ENCODE measurements around the gene OSBPL1A. TPM values are rescaled to one million over a fixed set of nuclear protein-coding genes. Genes with fewer than 3 reads are reported as not detected.

The OSBPL1A gene
- polyA plus RNA-seq (2012; ENCODE audit: insufficient read depth, insufficient read length) = 25.6 TPM

- peak within 1 kb of the TSS; percentile 65 for H3K4me3 ChIP-seq (ENCODE audit: low read length)
- peak; percentile 63 for DNase-seq (ENCODE audit: low read depth, low spot score)
Measured at GRCh38 chr18:24397694-24398368, at the start of gene OSBPL1A. OSBPL1A (minus strand) TSS chr18:24397824; CDS start chr18:24377533, 20,291 bp downstream.

- DNase-seq (ENCODE audit: low read depth, low spot score) = no peak
- H3K4me3 ChIP-seq (ENCODE audit: low read length) = no peak overlapping the region
Measured at GRCh38 chr18:24446953-24447538, 49.4 kb upstream of the OSBPL1A start.

- H3K4me3 ChIP-seq (ENCODE audit: low read length) = no peak overlapping the region
- no peak for DNase-seq (ENCODE audit: low read depth, low spot score)
Measured at GRCh38 chr18:24446453-24446852, 48.8 kb upstream of the OSBPL1A start.

GRCh38 chr18:24443870-24444269, 46.2 kb upstream of the OSBPL1A start:
- DNase-seq (ENCODE audit: low read depth, low spot score) = no peak
- H3K4me3 ChIP-seq (ENCODE audit: low read length) = no peak overlapping the region

GRCh38 chr18:24436939-24437338, 39.3 kb upstream of the OSBPL1A start:
- no peak overlapping the region for H3K4me3 ChIP-seq (ENCODE audit: low read length)
- no peak for DNase-seq (ENCODE audit: low read depth, low spot score)

GRCh38 chr18:24432618-24433017, 35.0 kb upstream of the OSBPL1A start:
- no peak for DNase-seq (ENCODE audit: low read depth, low spot score)
- H3K4me3 ChIP-seq (ENCODE audit: low read length) = no peak overlapping the region

GRCh38 chr18:24429188-24429587, 31.6 kb upstream of the OSBPL1A start:
- DNase-seq (ENCODE audit: low read depth, low spot score) = no peak
- H3K4me3 ChIP-seq (ENCODE audit: low read length) = no peak overlapping the region

GRCh38 chr18:24428709-24429108, 31.1 kb upstream of the OSBPL1A start:
- H3K4me3 ChIP-seq (ENCODE audit: low read length) = no peak overlapping the region
- DNase-seq (ENCODE audit: low read depth, low spot score) = no peak

GRCh38 chr18:24427484-24427883, 29.9 kb upstream of the OSBPL1A start:
- DNase-seq (ENCODE audit: low read depth, low spot score) = no peak
- H3K4me3 ChIP-seq (ENCODE audit: low read length) = no peak overlapping the region

- H3K4me3 ChIP-seq (ENCODE audit: low read length) = no peak within 1 kb of the TSS
- no peak for DNase-seq (ENCODE audit: low read depth, low spot score)
Measured at GRCh38 chr18:24426398-24427294, 29.0 kb upstream of the OSBPL1A start, which contains the start of gene IMPACT. IMPACT (plus strand) TSS chr18:24426670; CDS start chr18:24426757, 87 bp downstream.

- H3K4me3 ChIP-seq (ENCODE audit: low read length) = no peak overlapping the region
- DNase-seq (ENCODE audit: low read depth, low spot score) = no peak
Measured at GRCh38 chr18:24426073-24426397, 28.4 kb upstream of the OSBPL1A start.

- no peak for DNase-seq (ENCODE audit: low read depth, low spot score)
- no peak overlapping the region for H3K4me3 ChIP-seq (ENCODE audit: low read length)
Measured at GRCh38 chr18:24421831-24422230, 24.2 kb upstream of the OSBPL1A start.

- DNase-seq (ENCODE audit: low read depth, low spot score) = no peak
- no peak overlapping the region for H3K4me3 ChIP-seq (ENCODE audit: low read length)
Measured at GRCh38 chr18:24420551-24420950, 22.9 kb upstream of the OSBPL1A start.

- H3K4me3 ChIP-seq (ENCODE audit: low read length) = no peak overlapping the region
- no peak for DNase-seq (ENCODE audit: low read depth, low spot score)
Measured at GRCh38 chr18:24417480-24417879, 19.9 kb upstream of the OSBPL1A start.

GRCh38 chr18:24414349-24415003, 16.9 kb upstream of the OSBPL1A start:
- no peak for DNase-seq (ENCODE audit: low read depth, low spot score)

GRCh38 chr18:24413148-24413547, 15.5 kb upstream of the OSBPL1A start:
- no peak overlapping the region for H3K4me3 ChIP-seq (ENCODE audit: low read length)
- DNase-seq (ENCODE audit: low read depth, low spot score) = no peak

More at GRCh38 chr18:24414349-24415003, 16.9 kb upstream of the OSBPL1A start:
- no peak overlapping the region for H3K4me3 ChIP-seq (ENCODE audit: low read length)

GRCh38 chr18:24408496-24408895, 10.9 kb upstream of the OSBPL1A start:
- no peak overlapping the region for H3K4me3 ChIP-seq (ENCODE audit: low read length)
- no peak for DNase-seq (ENCODE audit: low read depth, low spot score)

- H3K4me3 ChIP-seq (ENCODE audit: low read length) = no peak overlapping the region
- DNase-seq (ENCODE audit: low read depth, low spot score) = no peak
Measured at GRCh38 chr18:24404591-24404990, 7.0 kb upstream of the OSBPL1A start.

GRCh38 chr18:24403076-24403475, 5.5 kb upstream of the OSBPL1A start:
- H3K4me3 ChIP-seq (ENCODE audit: low read length) = no peak overlapping the region
- DNase-seq (ENCODE audit: low read depth, low spot score) = no peak
